GM12878 (cell line): ENCODE results near the gene CDR2L. TPM values are rescaled to one million over a fixed set of nuclear protein-coding genes. Genes with fewer than 3 reads are reported as not detected.

Source experiments
- ATF3 ChIP-seq: IDR thresholded peaks from 2 replicates; pipeline ENCODE4 v1.6.1; 2011; ENCODE audit warnings: low read depth, mild to moderate bottlenecking, low read length, moderate library complexity, borderline replicate concordance; ENCODE audit errors: extremely low read depth
- BACH1 ChIP-seq: fragments of 450-650 bp; IDR thresholded peaks from 2 replicates; pipeline ENCODE4 v1.6.1; 2017; ENCODE audit warnings: mild to moderate bottlenecking, borderline replicate concordance
- CEBPB ChIP-seq, 2 experiments: fragments of 150-350 bp in 1 of 2; IDR thresholded peaks; 2 replicates each; pipeline ENCODE4 v1.6.1; 2012 to 2014; ENCODE audit warnings: low read depth in 2 of 2, low read length in 2 of 2, borderline replicate concordance in 1 of 2, inconsistent platforms in 1 of 2
- CREB1 ChIP-seq: IDR thresholded peaks from 2 replicates; pipeline ENCODE4 v1.6.1; 2012; ENCODE audit warnings: low read depth, mild to moderate bottlenecking, inconsistent platforms
- CREM ChIP-seq: IDR thresholded peaks from 2 replicates; pipeline ENCODE4 v1.6.1; 2014; ENCODE audit warnings: antibody characterized with exemption, low read depth
- FOXM1 ChIP-seq: IDR thresholded peaks from 2 replicates; pipeline ENCODE4 v1.6.1; 2012; ENCODE audit warnings: low read depth, mild to moderate bottlenecking, inconsistent platforms, low read length, moderate library complexity
- HSF1 ChIP-seq: fragments of 150-350 bp; IDR thresholded peaks from 2 replicates; pipeline ENCODE4 v1.6.1; 2014; ENCODE audit warnings: mild to moderate bottlenecking, low read depth, low read length
- JUND ChIP-seq: IDR thresholded peaks from 2 replicates; pipeline ENCODE4 v1.6.1; 2012; ENCODE audit warnings: low read depth, mild to moderate bottlenecking, low read length, improper control_type of control experiment, moderate library complexity
- KAT2A ChIP-seq: conservative IDR thresholded peaks from 2 replicates; pipeline ENCODE4 v1.6.1; 2011; ENCODE audit warnings: low read depth, low read length; ENCODE audit not compliant: control insufficient read depth
- MLLT1 ChIP-seq: fragments of 450-650 bp; IDR thresholded peaks from 2 replicates; pipeline ENCODE4 v1.6.1; 2016; ENCODE audit warnings: mild to moderate bottlenecking
- MYB ChIP-seq: fragments of 150-350 bp; IDR thresholded peaks from 2 replicates; pipeline ENCODE4 v1.6.1; 2014; ENCODE audit warnings: mild to moderate bottlenecking, low read depth, low read length, borderline replicate concordance
- PAX5 ChIP-seq: IDR thresholded peaks from 2 replicates; pipeline ENCODE4 v1.6.1; 2011; ENCODE audit warnings: low read depth, low read length, borderline replicate concordance
- RB1 ChIP-seq: fragments of 450-650 bp; formaldehyde crosslinking; IDR thresholded peaks from 2 replicates; pipeline ENCODE4 v1.6.1; 2017; ENCODE audit warnings: mild to moderate bottlenecking, borderline replicate concordance
- RBBP5 ChIP-seq: fragments of 200-600 bp; sonication (generic); conservative IDR thresholded peaks from 2 replicates; pipeline ENCODE4 v1.6.1; 2016
- SUZ12 ChIP-seq: fragments of 200-600 bp; sonication (generic); IDR thresholded peaks from one replicate; pipeline ENCODE4 v1.6.1; 2018; ENCODE audit warnings: antibody characterized with exemption, mild to moderate bottlenecking; ENCODE audit not compliant: unreplicated experiment
- WRNIP1 ChIP-seq: IDR thresholded peaks from 2 replicates; pipeline ENCODE4 v1.6.1; 2011; ENCODE audit warnings: low read depth, low read length, improper control_type of control experiment, borderline replicate concordance
- YBX1 ChIP-seq: fragments of 450-650 bp; IDR thresholded peaks from 2 replicates; pipeline ENCODE4 v1.6.1; 2016; ENCODE audit warnings: antibody characterized with exemption
- ZNF217 ChIP-seq: fragments of 450-650 bp; IDR thresholded peaks from 2 replicates; pipeline ENCODE4 v1.6.1; 2017; ENCODE audit warnings: antibody characterized with exemption, mild to moderate bottlenecking
- polyA plus RNA-seq, 11 experiments: library from polyadenylated mRNA; depleted of rRNA in 4 of 11; unstranded in 6 of 11; stranded (reverse) in 5 of 11; fragments of >200 nt; fragmentation: Nextera tagmentation in 4 of 11; fragmentation: Illumina TruSeq in 1 of 11; extraction: Ambion mirVana in 4 of 11; extraction: Trizol in 1 of 11; gene quantifications; 1 replicate in 1 of 11; 2 replicates in 10 of 11; pipeline versions ENCODE4 v1.2.1 to v1.2.3, GENCODE V29; 2011 to 2016; ENCODE audit warnings: inconsistent platforms in 2 of 11, missing spikeins in 2 of 11, low read depth in 1 of 11
- total RNA-seq, 4 experiments: library from RNA; depleted of rRNA in 3 of 4; stranded (reverse); fragments of >200 nt in 3 of 4; fragmentation: Illumina TruSeq in 1 of 4; extraction: Trizol in 1 of 4; gene quantifications; 2 replicates each; pipeline versions ENCODE4 v1.2.1 to v1.2.3, GENCODE V29; 2013 to 2021
- TF ChIP-seq, protein P1 (sequence below): fragments of 450-650 bp; IDR thresholded peaks from 2 replicates; pipeline ENCODE4 v1.6.1; 2017; ENCODE audit warnings: mild to moderate bottlenecking, moderate library complexity
- TF ChIP-seq, protein P2 (sequence below): fragments of 450-650 bp; IDR thresholded peaks from 2 replicates; pipeline ENCODE4 v1.6.1; 2017; ENCODE audit warnings: mild to moderate bottlenecking

CDR2L gene
- total and polyA plus RNA-seq, 10 of the 15 experiments (the other 5 are each of a cell fraction or from before 2014, with no cell fraction given): 0.03 to 0.18 (median 0.04) TPM; not detected in 6

- TF ChIP-seq, protein P1, sequence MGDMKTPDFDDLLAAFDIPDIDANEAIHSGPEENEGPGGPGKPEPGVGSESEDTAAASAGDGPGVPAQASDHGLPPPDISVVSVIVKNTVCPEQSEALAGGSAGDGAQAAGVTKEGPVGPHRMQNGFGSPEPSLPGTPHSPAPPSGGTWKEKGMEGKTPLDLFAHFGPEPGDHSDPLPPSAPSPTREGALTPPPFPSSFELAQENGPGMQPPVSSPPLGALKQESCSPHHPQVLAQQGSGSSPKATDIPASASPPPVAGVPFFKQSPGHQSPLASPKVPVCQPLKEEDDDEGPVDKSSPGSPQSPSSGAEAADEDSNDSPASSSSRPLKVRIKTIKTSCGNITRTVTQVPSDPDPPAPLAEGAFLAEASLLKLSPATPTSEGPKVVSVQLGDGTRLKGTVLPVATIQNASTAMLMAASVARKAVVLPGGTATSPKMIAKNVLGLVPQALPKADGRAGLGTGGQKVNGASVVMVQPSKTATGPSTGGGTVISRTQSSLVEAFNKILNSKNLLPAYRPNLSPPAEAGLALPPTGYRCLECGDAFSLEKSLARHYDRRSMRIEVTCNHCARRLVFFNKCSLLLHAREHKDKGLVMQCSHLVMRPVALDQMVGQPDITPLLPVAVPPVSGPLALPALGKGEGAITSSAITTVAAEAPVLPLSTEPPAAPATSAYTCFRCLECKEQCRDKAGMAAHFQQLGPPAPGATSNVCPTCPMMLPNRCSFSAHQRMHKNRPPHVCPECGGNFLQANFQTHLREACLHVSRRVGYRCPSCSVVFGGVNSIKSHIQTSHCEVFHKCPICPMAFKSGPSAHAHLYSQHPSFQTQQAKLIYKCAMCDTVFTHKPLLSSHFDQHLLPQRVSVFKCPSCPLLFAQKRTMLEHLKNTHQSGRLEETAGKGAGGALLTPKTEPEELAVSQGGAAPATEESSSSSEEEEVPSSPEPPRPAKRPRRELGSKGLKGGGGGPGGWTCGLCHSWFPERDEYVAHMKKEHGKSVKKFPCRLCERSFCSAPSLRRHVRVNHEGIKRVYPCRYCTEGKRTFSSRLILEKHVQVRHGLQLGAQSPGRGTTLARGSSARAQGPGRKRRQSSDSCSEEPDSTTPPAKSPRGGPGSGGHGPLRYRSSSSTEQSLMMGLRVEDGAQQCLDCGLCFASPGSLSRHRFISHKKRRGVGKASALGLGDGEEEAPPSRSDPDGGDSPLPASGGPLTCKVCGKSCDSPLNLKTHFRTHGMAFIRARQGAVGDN: no peak
- peak; percentile 55; the same call in 1 of the 2 replicates for TF ChIP-seq RB1
- peak; percentile 71 for TF ChIP-seq CREB1
- TF ChIP-seq FOXM1: no peak
- TF ChIP-seq BACH1: peak; percentile 40
- no peak for TF ChIP-seq MYB
- TF ChIP-seq WRNIP1: no peak
- no peak for TF ChIP-seq SUZ12
- TF ChIP-seq HSF1: no peak
- TF ChIP-seq JUND: peak; percentile 98
- TF ChIP-seq YBX1: no peak
- no peak for TF ChIP-seq RBBP5
- TF ChIP-seq ZNF217: no peak
- TF ChIP-seq PAX5: no peak; the same call in 1 of the 2 replicates
- peak; percentile 63 for TF ChIP-seq CREM
- TF ChIP-seq, protein P2, sequence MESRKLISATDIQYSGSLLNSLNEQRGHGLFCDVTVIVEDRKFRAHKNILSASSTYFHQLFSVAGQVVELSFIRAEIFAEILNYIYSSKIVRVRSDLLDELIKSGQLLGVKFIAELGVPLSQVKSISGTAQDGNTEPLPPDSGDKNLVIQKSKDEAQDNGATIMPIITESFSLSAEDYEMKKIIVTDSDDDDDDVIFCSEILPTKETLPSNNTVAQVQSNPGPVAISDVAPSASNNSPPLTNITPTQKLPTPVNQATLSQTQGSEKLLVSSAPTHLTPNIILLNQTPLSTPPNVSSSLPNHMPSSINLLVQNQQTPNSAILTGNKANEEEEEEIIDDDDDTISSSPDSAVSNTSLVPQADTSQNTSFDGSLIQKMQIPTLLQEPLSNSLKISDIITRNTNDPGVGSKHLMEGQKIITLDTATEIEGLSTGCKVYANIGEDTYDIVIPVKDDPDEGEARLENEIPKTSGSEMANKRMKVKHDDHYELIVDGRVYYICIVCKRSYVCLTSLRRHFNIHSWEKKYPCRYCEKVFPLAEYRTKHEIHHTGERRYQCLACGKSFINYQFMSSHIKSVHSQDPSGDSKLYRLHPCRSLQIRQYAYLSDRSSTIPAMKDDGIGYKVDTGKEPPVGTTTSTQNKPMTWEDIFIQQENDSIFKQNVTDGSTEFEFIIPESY: no peak
- no peak for TF ChIP-seq CEBPB (IDR thresholded peaks at IDR 0.05; ENCODE audit: borderline replicate concordance in 1 of 2, low read depth in 2 of 2, low read length in 2 of 2)
- no peak for TF ChIP-seq ATF3
- TF ChIP-seq MLLT1: no peak
- TF ChIP-seq KAT2A: no peak
Observed at GRCh38 chr17:75046407-75047289, 59.2 kb downstream of the CDR2L start, which contains the start of the genes ATP5PD and KCTD2 (continued).
